ENCODE data around the gene ZNF175. TPM values are rescaled to one million over a fixed set of nuclear protein-coding genes. Genes with fewer than 3 reads are reported as not detected.
"Not testable (repeated sequence)": the region's sequence is repeated elsewhere in the genome, so short reads cannot be mapped to it uniquely, and the experiment has no call there.

Gene ZNF175
- total RNA-seq, 1 donor from 2014 or later: 6.1 TPM

- no peak overlapping the region for H3K27ac ChIP-seq
- H3K9me3 ChIP-seq: no peaks in the 10 kb centered on the region
- TF ChIP-seq CTCF (IDR thresholded peaks at IDR 0.05): no peak
- no peaks in the 10 kb centered on the region for H3K4me1 ChIP-seq
- no peak for DNase-seq (ENCODE audit: low spot score in 2 of 2)
- no peaks in the 10 kb centered on the region for H3K36me3 ChIP-seq
- H3K4me3 ChIP-seq: no peak overlapping the region
- H3K27me3 ChIP-seq: no peaks in the 10 kb centered on the region
- intact Hi-C loops (cut with DNase I): no loop called here
Measured at GRCh38 chr19:51621178-51621577, 50.1 kb downstream of the ZNF175 start.

- Histone ChIP-seq H3K4me3 (no peak overlapping the region), H3K27ac (no peak overlapping the region), H3K36me3 (no peaks in the 10 kb centered on the region), H3K9me3 (no peaks in the 10 kb centered on the region), H3K27me3 (no peaks in the 10 kb centered on the region), H3K4me1 (no peaks in the 10 kb centered on the region)
- no peak for TF ChIP-seq CTCF (IDR thresholded peaks at IDR 0.05)
- intact Hi-C loops (cut with DNase I): no loop called here
- DNase-seq (ENCODE audit: low spot score in 2 of 2): no peak
Measured at GRCh38 chr19:51626675-51627074, 55.6 kb downstream of the ZNF175 start.

- Histone ChIP-seq H3K27ac (no peak overlapping the region), H3K9me3 (no peaks in the 10 kb centered on the region), H3K4me3 (no peak overlapping the region), H3K36me3 (no peaks in the 10 kb centered on the region), H3K27me3 (no peaks in the 10 kb centered on the region), H3K4me1 (no peaks in the 10 kb centered on the region)
- intact Hi-C loops (cut with DNase I): no loop called here
- no peak for DNase-seq (ENCODE audit: low spot score in 2 of 2)
- TF ChIP-seq CTCF (IDR thresholded peaks at IDR 0.05): no peak
Measured at GRCh38 chr19:51627491-51628138, 56.5 kb downstream of the ZNF175 start.

- no peak for DNase-seq (ENCODE audit: low spot score in 2 of 2)
- no peak for TF ChIP-seq CTCF (IDR thresholded peaks at IDR 0.05)
- Histone ChIP-seq H3K4me1 (no peaks in the 10 kb centered on the region), H3K9me3 (no peaks in the 10 kb centered on the region), H3K4me3 (no peak overlapping the region), H3K27me3 (no peaks in the 10 kb centered on the region), H3K36me3 (no peaks in the 10 kb centered on the region), H3K27ac (no peak overlapping the region)
- intact Hi-C loops (cut with DNase I): no loop called here
Measured at GRCh38 chr19:51628153-51628939, 57.3 kb downstream of the ZNF175 start.

- H3K9me3 ChIP-seq; H3K4me1 ChIP-seq; H3K27me3 ChIP-seq; H3K4me3 ChIP-seq; H3K36me3 ChIP-seq; H3K27ac ChIP-seq; intact Hi-C loops (cut with DNase I); DNase-seq (ENCODE audit: low spot score in 2 of 2): not testable (repeated sequence)
Measured at GRCh38 chr19:51630315-51630714, 59.2 kb downstream of the ZNF175 start, which contains the start of gene SIGLEC5. Gene SIGLEC5, minus strand, starts transcription at chr19:51630401. Its CDS starts 66 bp downstream, at chr19:51630335.

- Histone ChIP-seq H3K4me3 (no peak overlapping the region), H3K27me3 (no peaks in the 10 kb centered on the region), H3K36me3 (no peaks in the 10 kb centered on the region), H3K4me1 (no peaks in the 10 kb centered on the region), H3K27ac (no peak overlapping the region), H3K9me3 (no peaks in the 10 kb centered on the region)
- no peak for TF ChIP-seq CTCF (IDR thresholded peaks at IDR 0.05)
- no peak for DNase-seq (ENCODE audit: low spot score in 2 of 2)
- intact Hi-C loops (cut with DNase I): no loop called here
Measured at GRCh38 chr19:51632126-51632525, 61.0 kb downstream of the ZNF175 start.
